NCI-H345 treated with DMSO at 0.1 percent for 48 hours (cell line): ENCODE data around the gene HOXC9.

Experiments
- DNase-seq: peaks from one replicate; lab custom pipeline; 2025; ENCODE audit not compliant: unreplicated experiment; lab: John Stamatoyannopoulos, UW

Gene HOXC9

GRCh38 chr12:53975479-53976152, 24.3 kb upstream of the HOXC9 start:
- DNase-seq, result no peak

GRCh38 chr12:53976172-53976822, 23.7 kb upstream of the HOXC9 start:
- DNase-seq, result no peak

GRCh38 chr12:53976823-53977595, 23.0 kb upstream of the HOXC9 start:
- DNase-seq, result no peak

- no peak for DNase-seq
Observed at GRCh38 chr12:53977596-53978445, 22.1 kb upstream of the HOXC9 start.

- DNase-seq, result no peak
Observed at GRCh38 chr12:53978477-53979356, 21.2 kb upstream of the HOXC9 start.

- no peak for DNase-seq
Observed at GRCh38 chr12:53980104-53980801, 19.7 kb upstream of the HOXC9 start.

- no peak for DNase-seq
Observed at GRCh38 chr12:53980802-53981496, 19.0 kb upstream of the HOXC9 start.

GRCh38 chr12:53981634-53982565, 18.1 kb upstream of the HOXC9 start:
- DNase-seq, result no peak

- no peak for DNase-seq
Observed at GRCh38 chr12:53982648-53983567, 17.1 kb upstream of the HOXC9 start.

GRCh38 chr12:53983568-53983949, 16.4 kb upstream of the HOXC9 start:
- DNase-seq, result no peak

- no peak for DNase-seq
Observed at GRCh38 chr12:53983950-53984572, 15.9 kb upstream of the HOXC9 start.

GRCh38 chr12:53984901-53985691, 14.9 kb upstream of the HOXC9 start, which contains the start of gene HOXC10:
Gene HOXC10 (plus strand): TSS chr12:53985146. CDS start chr12:53985260, 114 bp downstream.
- no peak for DNase-seq

- no peak for DNase-seq
Observed at GRCh38 chr12:53985692-53985993, 14.3 kb upstream of the HOXC9 start.

- DNase-seq, result no peak
Observed at GRCh38 chr12:53985994-53986685, 13.8 kb upstream of the HOXC9 start.
